HG02970 (cell line): ENCODE results near the gene TAL2.

Experiments
- ATAC-seq: cut with Tn5 transposase; IDR thresholded peaks from one replicate; pipeline ENCODE4 v1.9.1; 2021; ENCODE audit warnings: mild to moderate bottlenecking, moderate library complexity, moderate number of reproducible peaks; ENCODE audit not compliant: unreplicated experiment, low FRiP score

The TAL2 gene

GRCh38 chr9:105662184-105663104, at the start of gene TAL2:
Gene TAL2, plus strand, starts transcription at chr9:105662457. Its CDS starts 40 bp downstream, at chr9:105662497.
- ATAC-seq, result no peak

DNA sequence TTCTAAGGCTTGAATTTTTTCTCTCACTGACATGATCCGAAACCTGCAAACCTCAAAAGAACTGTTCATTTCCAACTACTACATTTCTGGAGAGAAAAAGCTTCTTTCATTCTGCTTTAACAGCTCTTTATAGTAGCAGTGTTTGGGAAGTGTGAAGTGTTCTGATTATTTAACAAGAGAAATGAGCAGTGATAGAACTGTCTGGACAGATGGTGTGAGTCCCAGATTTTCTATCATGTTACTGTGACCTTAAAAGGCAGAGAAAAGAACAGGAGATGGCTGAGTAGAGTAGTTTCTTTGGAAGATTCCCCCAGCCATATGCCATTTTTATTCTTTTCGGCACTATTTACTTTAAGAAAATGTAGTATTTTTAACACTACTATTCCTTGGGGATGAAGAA, 41.3 kb upstream of the TAL2 start:
- no peak for ATAC-seq

GRCh38 chr9:105625088-105625487, 37.2 kb upstream of the TAL2 start:
- no peak for ATAC-seq

- no peak for ATAC-seq
These were observed 29.4 kb upstream of the TAL2 start for GRCh38 chr9:105632807-105633206.

- ATAC-seq, result no peak
These were observed 28.8 kb upstream of the TAL2 start for GRCh38 chr9:105633411-105633810.

- no peak for ATAC-seq
These were observed 25.9 kb upstream of the TAL2 start for GRCh38 chr9:105636331-105636730.

- ATAC-seq, result no peak
These were observed 24.4 kb upstream of the TAL2 start for GRCh38 chr9:105637787-105638395.

GRCh38 chr9:105639936-105640335, 22.3 kb upstream of the TAL2 start:
- ATAC-seq, result no peak

DNA sequence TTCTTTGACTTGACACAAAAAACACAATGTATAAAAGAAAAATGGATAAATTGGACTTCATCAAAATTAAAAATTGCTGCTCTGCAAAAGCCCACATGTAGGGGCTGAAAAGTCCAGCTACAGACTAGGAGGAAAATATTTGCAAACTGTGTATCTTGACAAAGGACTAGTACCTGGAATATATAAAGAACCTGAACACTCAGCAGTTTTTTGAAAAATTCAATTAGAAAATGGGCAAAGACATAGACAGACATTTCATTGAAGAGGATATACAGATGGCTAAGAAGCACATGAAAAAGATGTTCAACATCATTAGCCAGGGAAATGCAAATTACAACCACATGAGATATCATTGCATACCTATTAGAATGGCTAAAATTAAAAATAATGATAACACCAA, 18.5 kb upstream of the TAL2 start:
- no peak for ATAC-seq

- no peak for ATAC-seq
These were observed 15.2 kb upstream of the TAL2 start for GRCh38 chr9:105646879-105647594.

- ATAC-seq, result no peak
These were observed 14.5 kb upstream of the TAL2 start for GRCh38 chr9:105647595-105648349.

GRCh38 chr9:105651806-105652205, 10.5 kb upstream of the TAL2 start:
- ATAC-seq, result no peak

GRCh38 chr9:105656131-105656921, 5.9 kb upstream of the TAL2 start:
- no peak for ATAC-seq

- ATAC-seq, result no peak
These were observed 3.9 kb upstream of the TAL2 start for GRCh38 chr9:105658351-105658750.

DNA sequence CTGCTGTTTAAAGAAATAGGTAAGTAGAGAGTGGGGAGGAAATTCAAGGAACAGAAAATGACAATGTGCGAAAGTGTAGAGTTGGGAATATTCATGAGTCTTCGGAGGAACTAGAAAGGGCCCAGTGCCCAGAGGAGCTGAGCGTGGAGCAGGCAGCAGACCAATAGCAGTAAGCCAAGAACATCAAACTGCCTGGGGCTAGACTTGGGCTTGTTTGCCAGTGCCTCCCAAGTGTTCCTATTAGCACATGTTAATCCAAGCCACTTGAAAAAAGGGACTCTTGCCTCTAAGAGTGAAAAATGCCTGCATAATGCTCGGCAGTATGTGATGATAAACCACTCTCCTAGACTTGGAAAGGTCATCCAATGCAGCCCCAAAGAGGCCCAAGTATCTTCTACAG, 1.2 kb upstream of the TAL2 start:
- no peak for ATAC-seq

DNA sequence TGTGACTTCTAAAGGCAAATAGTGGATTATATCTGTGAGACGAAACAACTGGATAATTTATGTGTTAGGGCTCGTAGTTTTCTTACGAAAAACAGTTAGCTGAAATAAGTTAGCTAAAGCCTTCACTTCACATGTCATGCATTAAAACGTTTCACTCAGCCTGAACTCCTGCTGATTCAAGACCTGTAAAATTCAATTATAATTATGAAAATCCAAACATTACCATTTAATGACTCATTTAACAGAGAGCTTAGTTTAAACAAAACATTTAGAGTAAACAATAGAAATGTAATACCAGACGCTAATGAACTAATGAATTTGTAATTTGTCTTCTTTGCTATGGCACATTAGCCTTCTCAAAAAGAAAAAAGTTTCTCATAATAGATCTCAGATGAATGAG, 1.7 kb downstream of the TAL2 start:
- ATAC-seq, result no peak

GRCh38 chr9:105667867-105668266, 5.6 kb downstream of the TAL2 start:
- no peak for ATAC-seq

- ATAC-seq, result no peak
These were observed 8.1 kb downstream of the TAL2 start for GRCh38 chr9:105670315-105670714.

- ATAC-seq, result no peak
These were observed 8.5 kb downstream of the TAL2 start for GRCh38 chr9:105670775-105671174.
